Astrocyte (in vitro differentiated cells and primary cell): Measurements from ENCODE around the gene DYNLL1. TPM values are rescaled to one million over a fixed set of nuclear protein-coding genes. Genes with fewer than 3 reads are reported as not detected.
"Not testable (repeated sequence)": the region's sequence is repeated elsewhere in the genome, so short reads cannot be mapped to it uniquely, and the experiment has no call there.

Experiments
- DNase-seq: peaks from one replicate; pipeline ENCODE4 v3.0.0-alpha.2; 2010; ENCODE audit warnings: low read depth
- FAIRE-seq: peaks from 2 replicates; lab custom pipeline; 2011; peaks lifted over from hg19 to GRCh38; lab: Jason Lieb, UNC
- H2AFZ ChIP-seq: 2 replicates; pipeline ENCODE4 v1.6.0; 2012; ENCODE audit warnings: low read depth, low read length, inconsistent platforms
- H3K27ac ChIP-seq: 2 replicates; pipeline ENCODE4 v1.5.1; 2011; ENCODE audit warnings: low read depth, low read length, inconsistent platforms
- H3K27me3 ChIP-seq: 2 replicates; pipeline ENCODE4 v1.6.0; 2011; ENCODE audit warnings: low read length, inconsistent platforms; ENCODE audit not compliant: insufficient read depth
- H3K36me3 ChIP-seq: 2 replicates; pipeline ENCODE4 v1.5.1; 2011; ENCODE audit warnings: low read length, inconsistent platforms; ENCODE audit not compliant: insufficient read depth
- H3K4me1 ChIP-seq: 2 replicates; pipeline ENCODE4 v1.5.1; 2011; ENCODE audit warnings: low read length, inconsistent platforms; ENCODE audit not compliant: insufficient read depth
- H3K4me2 ChIP-seq: 2 replicates; pipeline ENCODE4 v1.6.0; 2012; ENCODE audit warnings: low read length, inconsistent platforms
- H3K4me3 ChIP-seq: 2 replicates; pipeline ENCODE4 v1.5.1; 2011; ENCODE audit warnings: low read depth, mild to moderate bottlenecking, low read length, inconsistent platforms; ENCODE audit not compliant: insufficient read depth
- H3K79me2 ChIP-seq: 2 replicates; pipeline ENCODE4 v1.6.0; 2012; ENCODE audit warnings: mild to moderate bottlenecking, low read length, inconsistent platforms; ENCODE audit not compliant: insufficient read depth
- H3K9ac ChIP-seq: 2 replicates; pipeline ENCODE4 v1.6.0; 2012; ENCODE audit warnings: mild to moderate bottlenecking, low read length, inconsistent platforms
- H3K9me3 ChIP-seq: 2 replicates; pipeline ENCODE4 v1.5.1; 2012; ENCODE audit warnings: low read depth, mild to moderate bottlenecking, low read length, inconsistent platforms; ENCODE audit not compliant: insufficient read depth
- H4K20me1 ChIP-seq: 2 replicates; pipeline ENCODE4 v1.6.0; 2012; ENCODE audit warnings: low read length, inconsistent platforms; ENCODE audit not compliant: insufficient read depth
- H3K27ac Mint-ChIP-seq: one replicate; pipeline ENCODE4 v1.8.0; 2021; ENCODE audit warnings: mild to moderate bottlenecking, mixed read lengths; ENCODE audit not compliant: unreplicated experiment
- H3K27me3 Mint-ChIP-seq: one replicate; pipeline ENCODE4 v1.8.0; 2021; ENCODE audit warnings: low read depth, mixed read lengths; ENCODE audit not compliant: unreplicated experiment
- H3K36me3 Mint-ChIP-seq: one replicate; pipeline ENCODE4 v1.8.0; 2021; ENCODE audit warnings: low read depth, mixed read lengths; ENCODE audit not compliant: unreplicated experiment
- H3K4me1 Mint-ChIP-seq: one replicate; pipeline ENCODE4 v1.8.0; 2021; ENCODE audit warnings: low read depth, mixed read lengths; ENCODE audit not compliant: unreplicated experiment
- H3K4me3 Mint-ChIP-seq: one replicate; pipeline ENCODE4 v1.8.0; 2021; ENCODE audit warnings: mild to moderate bottlenecking, moderate library complexity, mixed read lengths; ENCODE audit not compliant: unreplicated experiment
- H3K9me3 Mint-ChIP-seq: one replicate; pipeline ENCODE4 v1.8.0; 2021; ENCODE audit warnings: mild to moderate bottlenecking, mixed read lengths; ENCODE audit not compliant: unreplicated experiment
- CTCF ChIP-seq: IDR thresholded peaks from 2 replicates; pipeline ENCODE4 v1.5.1; 2011; ENCODE audit warnings: low read depth, mild to moderate bottlenecking, inconsistent platforms, low read length, moderate library complexity; ENCODE audit not compliant: insufficient read depth
- EZH2 ChIP-seq: IDR thresholded peaks from 2 replicates; pipeline ENCODE4 v1.6.1; 2012; ENCODE audit warnings: mild to moderate bottlenecking, low read length, inconsistent platforms; ENCODE audit not compliant: insufficient read depth
- total RNA-seq: library from RNA; stranded (reverse); gene quantifications from 2 replicates; pipeline ENCODE4 v1.2.1, GENCODE V29; 2021

DYNLL1 gene
- total RNA-seq, 1 donor from 2014 or later = 500 TPM

GRCh38 chr12:120508537-120508936 is 12.6 kb downstream of the DYNLL1 start:
- peaks cover 8% of the 10 kb centered on the region for H3K36me3 Mint-ChIP-seq
- H3K27me3 Mint-ChIP-seq = no peaks in the 10 kb centered on the region
- Histone ChIP-seq H3K79me2 (no peaks in the 10 kb centered on the region), H4K20me1 (no peaks in the 10 kb centered on the region), H3K9ac (no peak overlapping the region), H3K27me3 (no peaks in the 10 kb centered on the region), H3K4me1 (no peaks in the 10 kb centered on the region), H3K27ac (no peak overlapping the region), H3K36me3 (peaks cover 5% of the 10 kb centered on the region), H3K4me3 (no peak overlapping the region), H3K4me2 (no peak overlapping the region), H2AFZ (no peak overlapping the region), H3K9me3 (no peaks in the 10 kb centered on the region)
- no peak for DNase-seq
- FAIRE-seq = no peak
- no peaks in the 10 kb centered on the region for H3K4me1 Mint-ChIP-seq
- H3K4me3 Mint-ChIP-seq = peak overlapping the region; percentile 66
- TF ChIP-seq CTCF = no peak
- TF ChIP-seq EZH2 = no peak
- H3K27ac Mint-ChIP-seq = peak overlapping the region; percentile 47
- H3K9me3 Mint-ChIP-seq = no peaks in the 10 kb centered on the region

- TF ChIP-seq EZH2 (no peak), CTCF (no peak)
- no peak overlapping the region for H2AFZ ChIP-seq
- no peaks in the 10 kb centered on the region for H3K9me3 ChIP-seq
- no peak overlapping the region for H3K4me2 ChIP-seq
- no peak overlapping the region for H3K4me3 ChIP-seq
- H3K36me3 ChIP-seq = peaks cover 6% of the 10 kb centered on the region
- Mint-ChIP-seq H3K4me1 (no peaks in the 10 kb centered on the region), H3K27ac (no peak overlapping the region), H3K4me3 (no peak overlapping the region), H3K9me3 (no peaks in the 10 kb centered on the region), H3K36me3 (peaks cover 13% of the 10 kb centered on the region), H3K27me3 (no peaks in the 10 kb centered on the region)
- no peak for FAIRE-seq
- H3K9ac ChIP-seq = no peak overlapping the region
- H3K27ac ChIP-seq = no peak overlapping the region
- H3K4me1 ChIP-seq = no peaks in the 10 kb centered on the region
- H3K27me3 ChIP-seq = no peaks in the 10 kb centered on the region
- no peaks in the 10 kb centered on the region for H4K20me1 ChIP-seq
- H3K79me2 ChIP-seq = no peaks in the 10 kb centered on the region
- no peak for DNase-seq
These were observed 18.1 kb downstream of the DYNLL1 start for GRCh38 chr12:120514002-120514401.

- H3K4me3 Mint-ChIP-seq = no peak overlapping the region
- H3K4me1 ChIP-seq = no peaks in the 10 kb centered on the region
- peaks cover 3% of the 10 kb centered on the region for H3K36me3 ChIP-seq
- no peaks in the 10 kb centered on the region for H3K79me2 ChIP-seq
- H3K9me3 ChIP-seq = no peaks in the 10 kb centered on the region
- no peak overlapping the region for H3K27ac ChIP-seq
- TF ChIP-seq EZH2 = no peak
- no peak for TF ChIP-seq CTCF
- no peaks in the 10 kb centered on the region for H3K9me3 Mint-ChIP-seq
- no peaks in the 10 kb centered on the region for H3K27me3 Mint-ChIP-seq
- H3K4me3 ChIP-seq = no peak overlapping the region
- H2AFZ ChIP-seq = no peak overlapping the region
- H3K9ac ChIP-seq = no peak overlapping the region
- H3K27me3 ChIP-seq = no peaks in the 10 kb centered on the region
- H4K20me1 ChIP-seq = no peaks in the 10 kb centered on the region
- no peak overlapping the region for H3K4me2 ChIP-seq
- H3K36me3 Mint-ChIP-seq = peaks cover 13% of the 10 kb centered on the region
- H3K27ac Mint-ChIP-seq = no peak overlapping the region
- FAIRE-seq (no peak), DNase-seq (no peak)
- H3K4me1 Mint-ChIP-seq = no peaks in the 10 kb centered on the region
These were observed 19.6 kb downstream of the DYNLL1 start for GRCh38 chr12:120515496-120515895.

- H3K79me2 ChIP-seq, H3K27ac Mint-ChIP-seq, H3K27me3 Mint-ChIP-seq, H3K4me1 ChIP-seq, FAIRE-seq, H3K9me3 ChIP-seq, H3K4me3 Mint-ChIP-seq, H3K4me1 Mint-ChIP-seq, H3K27me3 ChIP-seq, DNase-seq, H3K4me2 ChIP-seq, H4K20me1 ChIP-seq, H3K36me3 ChIP-seq, H3K4me3 ChIP-seq, H3K27ac ChIP-seq, H3K9me3 Mint-ChIP-seq, H2AFZ ChIP-seq, H3K9ac ChIP-seq: not testable (repeated sequence)
- peaks cover 11% of the 10 kb centered on the region for H3K36me3 Mint-ChIP-seq
These were observed 23.4 kb downstream of the DYNLL1 start for GRCh38 chr12:120519324-120519723.
